Osteocyte (in vitro differentiated cells): ENCODE data around the gene TSSK3. TPM values are rescaled to one million over a fixed set of nuclear protein-coding genes. Genes with fewer than 3 reads are reported as not detected.

Source experiments
- DNase-seq: peaks from one replicate; pipeline ENCODE4 v3.0.0; 2021; ENCODE audit warnings: mixed read lengths; ENCODE audit not compliant: unreplicated experiment; ENCODE audit errors: extremely low spot score
- H3K27ac Mint-ChIP-seq: one replicate; pipeline ENCODE4 v1.8.0; 2021; ENCODE audit warnings: mild to moderate bottlenecking, mixed read lengths; ENCODE audit not compliant: unreplicated experiment
- H3K27me3 Mint-ChIP-seq: one replicate; pipeline ENCODE4 v1.8.0; 2021; ENCODE audit warnings: mixed read lengths; ENCODE audit not compliant: unreplicated experiment
- H3K36me3 Mint-ChIP-seq: one replicate; pipeline ENCODE4 v1.8.0; 2021; ENCODE audit warnings: mixed read lengths; ENCODE audit not compliant: unreplicated experiment
- H3K4me1 Mint-ChIP-seq: one replicate; pipeline ENCODE4 v1.8.0; 2021; ENCODE audit warnings: mixed read lengths; ENCODE audit not compliant: unreplicated experiment
- H3K4me3 Mint-ChIP-seq: one replicate; pipeline ENCODE4 v1.8.0; 2021; ENCODE audit warnings: mild to moderate bottlenecking, moderate library complexity, mixed read lengths; ENCODE audit not compliant: unreplicated experiment
- H3K9me3 Mint-ChIP-seq: one replicate; pipeline ENCODE4 v1.8.0; 2021; ENCODE audit warnings: mixed read lengths; ENCODE audit not compliant: unreplicated experiment
- CTCF ChIP-seq: fragments of 200-600 bp; sonication (generic); IDR thresholded peaks from 2 replicates; pipeline ENCODE4 v1.5.0; 2021; ENCODE audit warnings: antibody characterized with exemption, mild to moderate bottlenecking, moderate library complexity
- total RNA-seq: library from RNA; stranded (reverse); gene quantifications from 2 replicates; pipeline ENCODE4 v1.2.1, GENCODE V29; 2021

The TSSK3 gene
- total RNA-seq, 1 donor from 2014 or later, result 3.5 TPM

- Mint-ChIP-seq H3K4me3 (no peak overlapping the region), H3K27ac (no peak overlapping the region), H3K4me1 (no peaks in the 10 kb centered on the region), H3K27me3 (no peaks in the 10 kb centered on the region), H3K9me3 (no peaks in the 10 kb centered on the region), H3K36me3 (peaks cover 17% of the 10 kb centered on the region)
- TF ChIP-seq CTCF, result no peak
- DNase-seq, result no peak
These were observed 5.7 kb downstream of the TSSK3 start for GRCh38 chr1:32367912-32368635.

GRCh38 chr1:32372149-32372756, 9.9 kb downstream of the TSSK3 start:
- Mint-ChIP-seq H3K27ac (no peak overlapping the region), H3K27me3 (no peaks in the 10 kb centered on the region), H3K4me1 (no peaks in the 10 kb centered on the region), H3K9me3 (no peaks in the 10 kb centered on the region), H3K4me3 (no peak overlapping the region), H3K36me3 (peaks cover 32% of the 10 kb centered on the region)
- TF ChIP-seq CTCF, result no peak
- no peak for DNase-seq

- H3K36me3 Mint-ChIP-seq, result peaks cover 46% of the 10 kb centered on the region
These were observed 11.8 kb downstream of the TSSK3 start for GRCh38 chr1:32373996-32374592.

GRCh38 chr1:32376199-32376598, 13.9 kb downstream of the TSSK3 start:
- DNase-seq, result no peak
- no peak overlapping the region for H3K4me3 Mint-ChIP-seq
- no peaks in the 10 kb centered on the region for H3K4me1 Mint-ChIP-seq
- no peak overlapping the region for H3K27ac Mint-ChIP-seq
- peaks cover 59% of the 10 kb centered on the region for H3K36me3 Mint-ChIP-seq
- H3K9me3 Mint-ChIP-seq, result no peaks in the 10 kb centered on the region
- no peak for TF ChIP-seq CTCF
- no peaks in the 10 kb centered on the region for H3K27me3 Mint-ChIP-seq

More at GRCh38 chr1:32373996-32374592, 11.8 kb downstream of the TSSK3 start:
- no peak for DNase-seq
- Mint-ChIP-seq H3K9me3 (no peaks in the 10 kb centered on the region), H3K27me3 (no peaks in the 10 kb centered on the region), H3K27ac (no peak overlapping the region), H3K4me1 (no peaks in the 10 kb centered on the region), H3K4me3 (no peak overlapping the region)
- TF ChIP-seq CTCF, result no peak

GRCh38 chr1:32377541-32378220, 15.3 kb downstream of the TSSK3 start:
- Mint-ChIP-seq H3K36me3 (peaks cover 63% of the 10 kb centered on the region), H3K27me3 (no peaks in the 10 kb centered on the region), H3K27ac (no peak overlapping the region), H3K4me1 (no peaks in the 10 kb centered on the region), H3K9me3 (no peaks in the 10 kb centered on the region), H3K4me3 (no peak overlapping the region)
- TF ChIP-seq CTCF, result no peak
- DNase-seq, result no peak
